ENCODE results near the gene AGMAT. TPM values are rescaled to one million over a fixed set of nuclear protein-coding genes. Genes with fewer than 3 reads are reported as not detected.
A peak's percentile ranks its signal among the peaks of the same experiment; 100 is the strongest.

Gene AGMAT
- total and polyA plus RNA-seq, 2 of the 13 experiments (the other 11 are each of a cell fraction or from before 2014, with no cell fraction given): 59.1 to 174 TPM

DNA sequence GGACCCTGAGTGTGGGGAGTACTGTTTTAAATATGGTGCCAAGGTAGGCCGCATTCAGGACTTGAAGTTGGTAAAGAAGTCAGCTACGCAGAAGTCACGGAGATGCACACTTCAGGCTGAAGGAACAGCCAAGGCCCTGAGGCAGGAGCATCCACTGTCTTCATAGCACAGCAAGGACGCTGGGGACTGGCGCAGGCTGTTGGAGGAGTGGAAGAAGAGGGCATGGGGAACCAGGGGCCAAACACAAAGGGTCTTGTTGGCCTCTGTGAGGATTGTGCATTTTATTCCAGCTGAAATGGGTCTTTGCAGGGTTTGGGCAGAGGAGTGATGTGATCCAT lies 41.6 kb downstream of the AGMAT start (continued):
- TF ChIP-seq MTA1 (CRISPR knock-in tag; IDR thresholded peaks at IDR 0.05; ENCODE audit: borderline replicate concordance): no peak
- TF ChIP-seq, protein P1, sequence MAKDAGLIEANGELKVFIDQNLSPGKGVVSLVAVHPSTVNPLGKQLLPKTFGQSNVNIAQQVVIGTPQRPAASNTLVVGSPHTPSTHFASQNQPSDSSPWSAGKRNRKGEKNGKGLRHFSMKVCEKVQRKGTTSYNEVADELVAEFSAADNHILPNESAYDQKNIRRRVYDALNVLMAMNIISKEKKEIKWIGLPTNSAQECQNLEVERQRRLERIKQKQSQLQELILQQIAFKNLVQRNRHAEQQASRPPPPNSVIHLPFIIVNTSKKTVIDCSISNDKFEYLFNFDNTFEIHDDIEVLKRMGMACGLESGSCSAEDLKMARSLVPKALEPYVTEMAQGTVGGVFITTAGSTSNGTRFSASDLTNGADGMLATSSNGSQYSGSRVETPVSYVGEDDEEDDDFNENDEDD (CRISPR knock-in tag; IDR thresholded peaks at IDR 0.05; ENCODE audit: borderline replicate concordance): no peak
- TF ChIP-seq GTF3A (CRISPR knock-in tag; conservative IDR thresholded peaks at IDR 0.05): no peak
- TF ChIP-seq ZNF253 (CRISPR knock-in tag; IDR thresholded peaks at IDR 0.05; ENCODE audit: borderline replicate concordance): no peak
- TF ChIP-seq ARID2 (CRISPR knock-in tag; IDR thresholded peaks at IDR 0.05; ENCODE audit: borderline replicate concordance): no peak
- TF ChIP-seq ZNF431 (CRISPR knock-in tag; IDR thresholded peaks at IDR 0.05; ENCODE audit: borderline replicate concordance, low read depth): no peak

DNA sequence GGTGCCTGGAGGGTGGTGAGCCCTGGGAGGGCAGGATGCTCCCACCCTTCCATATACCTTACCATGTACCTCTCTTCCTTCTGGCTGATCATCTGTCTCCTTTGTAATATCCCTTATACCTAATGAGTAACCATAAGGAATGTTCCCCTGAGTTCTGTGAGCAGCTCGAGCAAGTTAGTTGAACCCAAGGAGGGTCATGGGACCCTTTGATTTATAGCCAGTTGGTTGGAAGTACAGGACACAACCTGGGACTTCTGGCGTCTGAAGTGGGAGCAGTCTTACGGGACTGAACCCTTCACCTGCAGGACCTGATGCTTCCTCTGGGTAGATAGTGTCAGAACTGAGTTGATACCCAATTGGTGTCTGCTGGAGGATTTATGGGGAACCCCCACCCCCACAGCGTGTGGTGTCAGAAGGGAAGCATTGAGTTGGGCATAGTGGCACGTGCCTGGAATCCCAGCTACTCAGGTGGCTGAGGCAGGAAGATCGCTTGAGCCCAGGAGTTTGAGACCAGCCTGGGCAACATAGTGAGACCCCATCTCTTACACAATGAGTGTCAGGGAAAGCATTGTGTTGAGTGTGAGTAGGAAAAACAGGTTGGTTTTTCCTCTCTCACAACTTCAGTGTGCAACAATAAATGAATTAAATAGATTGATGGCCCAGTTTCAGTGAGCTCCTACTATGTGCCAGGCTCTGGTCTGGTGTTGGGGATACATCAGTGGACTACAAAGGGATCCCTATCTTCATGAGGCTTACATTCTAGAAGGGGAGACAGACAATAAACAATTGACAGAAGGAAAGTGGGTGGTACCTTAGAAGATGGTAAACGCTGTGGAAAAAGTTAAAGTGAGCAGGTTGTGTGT lies 42.2 kb downstream of the AGMAT start:
- peaks cover 9 to 43% of the 10 kb centered on the region in 2 experiments for H3K36me3 ChIP-seq (replicated peaks in 1 of 2; ENCODE audit: control insufficient read depth in 1 of 2, insufficient read depth in 2 of 2, low read length in 2 of 2)
- no peak for FAIRE-seq
- peak; percentile 73 for TF ChIP-seq ZNF121 (CRISPR knock-in tag; IDR thresholded peaks at IDR 0.05)
- TF ChIP-seq, protein P2, sequence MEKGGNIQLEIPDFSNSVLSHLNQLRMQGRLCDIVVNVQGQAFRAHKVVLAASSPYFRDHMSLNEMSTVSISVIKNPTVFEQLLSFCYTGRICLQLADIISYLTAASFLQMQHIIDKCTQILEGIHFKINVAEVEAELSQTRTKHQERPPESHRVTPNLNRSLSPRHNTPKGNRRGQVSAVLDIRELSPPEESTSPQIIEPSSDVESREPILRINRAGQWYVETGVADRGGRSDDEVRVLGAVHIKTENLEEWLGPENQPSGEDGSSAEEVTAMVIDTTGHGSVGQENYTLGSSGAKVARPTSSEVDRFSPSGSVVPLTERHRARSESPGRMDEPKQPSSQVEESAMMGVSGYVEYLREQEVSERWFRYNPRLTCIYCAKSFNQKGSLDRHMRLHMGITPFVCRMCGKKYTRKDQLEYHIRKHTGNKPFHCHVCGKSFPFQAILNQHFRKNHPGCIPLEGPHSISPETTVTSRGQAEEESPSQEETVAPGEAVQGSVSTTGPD (CRISPR knock-in tag; IDR thresholded peaks at IDR 0.05): no peak
- no peak for TF ChIP-seq ZFP90 (CRISPR knock-in tag; IDR thresholded peaks at IDR 0.05; ENCODE audit: borderline replicate concordance)
- no peak overlapping the region for H3K27ac ChIP-seq (ENCODE audit: extremely low read length, insufficient read depth, low read length)
- in situ Hi-C loops (cut with HindIII; ENCODE audit: extremely low pct_ligation_motif_present, low pct_unique_long_range_greater_than_20kb): no loop called here
- ATAC-seq: no peak
- ChIA-PET POLR2A (interaction anchor here (1.3 kb wide), 1 partner anchor 16 kb away, joined by 3 read pairs; the partner anchor contains the start of gene DNAJC16), CTCF (ENCODE audit: low intra/inter-chr PET ratio, low total read pairs) (no interaction called here)
- H3K79me2 ChIP-seq (ENCODE audit: insufficient read depth, low read length): no peaks in the 10 kb centered on the region
- no peak for DNase-seq (ENCODE audit: low spot score)
- H3K4me3 ChIP-seq (replicated peaks in 1 of 3; ENCODE audit: insufficient read depth in 1 of 3, low read depth in 2 of 3, low read length in 3 of 3): no peak overlapping the region
- no peaks in the 10 kb centered on the region for H3K9me3 ChIP-seq (ENCODE audit: low read length)
- H3K4me2 ChIP-seq (ENCODE audit: low read depth, low read length): no peak overlapping the region
- no peaks in the 10 kb centered on the region for H4K20me1 ChIP-seq (ENCODE audit: insufficient read depth, low read length)
- no peak overlapping the region for H2AFZ ChIP-seq (ENCODE audit: low read length)
- no TSS peak for BruUV-seq (replicated peaks)
- H3K4me1 ChIP-seq (ENCODE audit: insufficient read depth, low read length): peaks cover 7% of the 10 kb centered on the region
- H3K9ac ChIP-seq (ENCODE audit: insufficient read depth, low read depth, low read length): no peak overlapping the region
- intact Hi-C loops (cut with micrococcal nuclease; ENCODE audit: unreplicated experiment): no loop called here
- 91% methylated on average over 6 of the region's 7 CpGs for WGBS (ENCODE audit: low lambda C conversion rate)
- H3K27me3 ChIP-seq (ENCODE audit: control insufficient read depth in 1 of 2, insufficient read depth in 2 of 2, low read length in 2 of 2): no peaks in the 10 kb centered on the region
